ENCODE measurements around the gene LYPLAL1.

LYPLAL1 gene

DNA sequence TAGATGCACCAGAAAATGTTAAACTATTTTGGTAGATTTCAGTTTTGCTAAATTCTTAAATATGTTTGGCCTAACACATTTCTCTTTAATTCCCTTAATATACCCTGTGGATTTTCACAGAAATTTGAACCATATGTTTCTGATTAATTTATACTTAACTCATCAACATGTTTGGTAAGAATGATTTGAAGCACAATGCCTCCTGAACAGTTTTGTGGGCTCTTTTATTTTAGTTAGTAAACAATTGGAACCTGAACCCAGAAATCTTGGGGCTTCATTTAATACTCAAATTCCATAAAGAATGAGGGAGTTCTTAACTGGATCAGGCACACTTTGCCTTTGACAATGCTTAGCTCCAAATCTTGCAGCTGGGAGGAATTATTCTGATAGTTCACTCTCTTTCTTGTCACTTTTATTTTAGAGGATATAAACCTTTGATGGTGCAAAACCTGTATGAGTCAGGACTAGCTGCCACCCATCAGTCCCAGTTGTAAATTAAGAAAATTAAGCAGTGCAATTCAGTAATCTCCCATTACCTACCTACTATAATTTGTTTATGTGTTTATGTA is 24.6 kb upstream of the LYPLAL1 start:
- Histone ChIP-seq H2AFZ (ENCODE audit: low read depth, low read length) (no peak overlapping the region), H3K9ac (ENCODE audit: low read length) (no peak overlapping the region), H2BK120ac (ENCODE audit: low read depth, low read length) (no peak overlapping the region), H2BK15ac (ENCODE audit: low read depth, poor library complexity, severe bottlenecking) (no peak overlapping the region), H4K91ac (ENCODE audit: low read length) (no peak overlapping the region), H3K27ac (ENCODE audit: low read length, poor library complexity, severe bottlenecking) (no peak overlapping the region), H3K4me2 (ENCODE audit: low read length, poor library complexity, severe bottlenecking) (no peak overlapping the region), H3K79me1 (replicated peaks; ENCODE audit: low read length, poor library complexity, severe bottlenecking) (no peaks in the 10 kb centered on the region), H3K9me3 (ENCODE audit: control insufficient read depth, low read length) (no peaks in the 10 kb centered on the region), H2AK5ac (ENCODE audit: low read length, severe bottlenecking) (no peak overlapping the region), H3K23ac (ENCODE audit: low read length in 2 of 2) (no peak overlapping the region), H3K4me3 (ENCODE audit: insufficient read depth in 1 of 2, low read depth in 1 of 2, low read length in 2 of 2) (no peak overlapping the region), H3K4me1 (ENCODE audit: control insufficient read depth, insufficient read depth, low read depth, low read length) (no peaks in the 10 kb centered on the region), H3K4ac (ENCODE audit: low read depth in 1 of 2, low read length in 2 of 2) (no peak overlapping the region), H2BK5ac (ENCODE audit: low read depth, low read length, poor library complexity, severe bottlenecking) (no peak overlapping the region), H3K27me3 (ENCODE audit: control insufficient read depth in 1 of 2, insufficient read depth in 1 of 2, low read length in 2 of 2) (no peaks in the 10 kb centered on the region), H3K18ac (ENCODE audit: low read depth in 1 of 2, low read length in 2 of 2) (no peak overlapping the region), H3K14ac (ENCODE audit: low read length in 2 of 2) (no peak overlapping the region), H3K36me3 (ENCODE audit: control insufficient read depth in 1 of 2, insufficient read depth in 2 of 2, low read depth in 1 of 2, low read length in 2 of 2) (no peaks in the 10 kb centered on the region), H2BK12ac (ENCODE audit: low read length in 2 of 2) (no peak overlapping the region), H4K8ac (ENCODE audit: low read length) (no peak overlapping the region)
- DNase-seq, result no peak

DNA sequence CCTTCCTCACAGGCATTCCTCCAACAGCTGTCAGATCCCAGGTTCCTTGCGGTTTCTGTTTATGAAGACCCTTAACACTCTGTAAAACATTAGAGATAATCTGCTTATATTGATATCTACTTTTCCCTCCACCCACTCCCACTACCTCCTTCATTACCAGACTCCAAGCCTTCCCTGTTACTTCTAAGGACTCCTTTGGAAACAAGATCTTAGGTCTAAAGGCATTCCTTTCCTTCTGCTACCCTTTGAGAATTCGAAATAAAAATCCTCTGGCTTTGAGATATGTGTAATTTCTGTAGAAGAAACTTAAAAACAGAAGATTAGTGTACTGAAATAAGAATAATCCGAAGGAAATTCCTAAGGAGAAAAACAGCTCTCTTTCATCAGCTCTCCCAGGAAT is 23.7 kb upstream of the LYPLAL1 start:
- Histone ChIP-seq H3K4ac (ENCODE audit: low read depth in 1 of 2, low read length in 2 of 2) (no peak overlapping the region), H3K23ac (ENCODE audit: low read length in 2 of 2) (no peak overlapping the region), H3K27me3 (ENCODE audit: control insufficient read depth in 1 of 2, insufficient read depth in 1 of 2, low read length in 2 of 2) (no peaks in the 10 kb centered on the region)

DNA sequence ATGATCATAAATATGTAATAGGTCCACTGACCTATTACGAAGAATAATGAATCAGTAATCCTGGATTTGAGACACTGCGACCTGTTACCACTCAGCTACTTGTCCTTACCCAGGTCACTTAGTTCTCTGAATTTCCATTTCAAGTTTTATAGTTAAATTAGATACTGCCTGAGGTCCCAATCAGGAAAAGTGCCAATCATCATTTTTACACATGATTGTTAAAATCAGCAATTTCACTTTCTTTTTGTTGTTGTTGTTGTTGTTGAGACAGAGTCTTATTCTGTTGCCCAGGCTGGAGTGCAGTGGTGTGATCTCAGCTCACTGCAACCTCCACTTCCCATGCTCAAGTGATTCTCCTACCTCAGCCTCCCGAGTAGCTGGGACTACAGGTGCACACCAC is 22.8 kb upstream of the LYPLAL1 start:
- 98% methylated on average over 2 of the region's 3 CpGs for WGBS

More for the DNA sequence above, 23.7 kb upstream of the LYPLAL1 start:
- Histone ChIP-seq H3K14ac (ENCODE audit: low read length in 2 of 2) (no peak overlapping the region), H3K18ac (ENCODE audit: low read depth in 1 of 2, low read length in 2 of 2) (no peak overlapping the region), H3K4me2 (ENCODE audit: low read length, poor library complexity, severe bottlenecking) (no peak overlapping the region), H2AK5ac (ENCODE audit: low read length, severe bottlenecking) (no peak overlapping the region), H2AFZ (ENCODE audit: low read depth, low read length) (no peak overlapping the region), H2BK5ac (ENCODE audit: low read depth, low read length, poor library complexity, severe bottlenecking) (no peak overlapping the region), H3K27ac (ENCODE audit: low read length, poor library complexity, severe bottlenecking) (no peak overlapping the region), H2BK120ac (ENCODE audit: low read depth, low read length) (no peak overlapping the region), H2BK12ac (ENCODE audit: low read length in 2 of 2) (no peak overlapping the region), H3K9ac (ENCODE audit: low read length) (peak overlapping the region; percentile 13), H3K36me3 (ENCODE audit: control insufficient read depth in 1 of 2, insufficient read depth in 2 of 2, low read depth in 1 of 2, low read length in 2 of 2) (no peaks in the 10 kb centered on the region), H4K8ac (ENCODE audit: low read length) (no peak overlapping the region), H3K9me3 (ENCODE audit: control insufficient read depth, low read length) (no peaks in the 10 kb centered on the region), H3K4me1 (ENCODE audit: control insufficient read depth, insufficient read depth, low read depth, low read length) (no peaks in the 10 kb centered on the region), H2BK15ac (ENCODE audit: low read depth, poor library complexity, severe bottlenecking) (no peak overlapping the region), H3K4me3 (ENCODE audit: insufficient read depth in 1 of 2, low read depth in 1 of 2, low read length in 2 of 2) (no peak overlapping the region), H3K79me1 (replicated peaks; ENCODE audit: low read length, poor library complexity, severe bottlenecking) (no peaks in the 10 kb centered on the region), H4K91ac (ENCODE audit: low read length) (no peak overlapping the region)
- 87% methylated on average over 1 of the region's 3 CpGs for WGBS
- no peak for DNase-seq

DNA sequence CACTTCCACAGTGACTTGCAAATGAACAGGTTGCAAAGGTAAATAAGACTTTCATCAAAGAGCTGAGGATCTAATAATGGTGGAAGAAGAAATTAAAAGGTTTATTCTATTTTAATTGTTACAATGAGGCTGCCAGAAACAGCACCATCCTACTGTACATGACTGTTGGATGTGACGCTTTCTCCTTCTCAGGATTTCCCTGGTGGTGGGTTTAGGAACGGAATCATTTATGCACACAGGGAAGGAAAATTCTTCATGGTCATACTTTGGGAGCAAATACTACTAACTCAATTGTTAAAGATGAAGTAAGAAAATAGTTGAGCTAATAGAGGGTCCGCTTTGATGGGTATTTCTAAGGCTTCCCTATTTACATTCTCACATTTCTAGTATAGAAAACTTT is 22.2 kb upstream of the LYPLAL1 start:
- no peak overlapping the region for H2AFZ ChIP-seq (ENCODE audit: low read depth, low read length)
- H3K4me1 ChIP-seq (ENCODE audit: control insufficient read depth, insufficient read depth, low read depth, low read length), result no peaks in the 10 kb centered on the region
- no peak overlapping the region for H3K18ac ChIP-seq (ENCODE audit: low read depth in 1 of 2, low read length in 2 of 2)
- H3K9me3 ChIP-seq (ENCODE audit: control insufficient read depth, low read length), result no peaks in the 10 kb centered on the region
- H3K36me3 ChIP-seq (ENCODE audit: control insufficient read depth in 1 of 2, insufficient read depth in 2 of 2, low read depth in 1 of 2, low read length in 2 of 2), result no peaks in the 10 kb centered on the region
- no peak overlapping the region for H4K91ac ChIP-seq (ENCODE audit: low read length)
- H2BK15ac ChIP-seq (ENCODE audit: low read depth, poor library complexity, severe bottlenecking), result no peak overlapping the region
- no peak overlapping the region for H3K4me2 ChIP-seq (ENCODE audit: low read length, poor library complexity, severe bottlenecking)
- H3K4ac ChIP-seq (ENCODE audit: low read depth in 1 of 2, low read length in 2 of 2), result no peak overlapping the region
- H2BK120ac ChIP-seq (ENCODE audit: low read depth, low read length), result no peak overlapping the region
- H3K27ac ChIP-seq (ENCODE audit: low read length, poor library complexity, severe bottlenecking), result no peak overlapping the region
- DNase-seq, result no peak
- H3K9ac ChIP-seq (ENCODE audit: low read length), result no peak overlapping the region
- no peak overlapping the region for H3K23ac ChIP-seq (ENCODE audit: low read length in 2 of 2)
- no peak overlapping the region for H3K4me3 ChIP-seq (ENCODE audit: insufficient read depth in 1 of 2, low read depth in 1 of 2, low read length in 2 of 2)
- H2BK12ac ChIP-seq (ENCODE audit: low read length in 2 of 2), result no peak overlapping the region
- no peaks in the 10 kb centered on the region for H3K27me3 ChIP-seq (ENCODE audit: control insufficient read depth in 1 of 2, insufficient read depth in 1 of 2, low read length in 2 of 2)
- no peak overlapping the region for H2BK5ac ChIP-seq (ENCODE audit: low read depth, low read length, poor library complexity, severe bottlenecking)
- no peak overlapping the region for H4K8ac ChIP-seq (ENCODE audit: low read length)
- H3K14ac ChIP-seq (ENCODE audit: low read length in 2 of 2), result no peak overlapping the region
- WGBS, result 100% methylated on average over 2 of the region's 3 CpGs
- H3K79me1 ChIP-seq (replicated peaks; ENCODE audit: low read length, poor library complexity, severe bottlenecking), result no peaks in the 10 kb centered on the region
- no peak overlapping the region for H2AK5ac ChIP-seq (ENCODE audit: low read length, severe bottlenecking)

More for the DNA sequence above, 22.8 kb upstream of the LYPLAL1 start:
- H3K4me1 ChIP-seq (ENCODE audit: control insufficient read depth, insufficient read depth, low read depth, low read length), result no peaks in the 10 kb centered on the region
- no peak overlapping the region for H3K4me2 ChIP-seq (ENCODE audit: low read length, poor library complexity, severe bottlenecking)
- no peak overlapping the region for H3K18ac ChIP-seq (ENCODE audit: low read depth in 1 of 2, low read length in 2 of 2)
- H2BK12ac ChIP-seq (ENCODE audit: low read length in 2 of 2), result no peak overlapping the region
- no peak overlapping the region for H3K4me3 ChIP-seq (ENCODE audit: insufficient read depth in 1 of 2, low read depth in 1 of 2, low read length in 2 of 2)
- H3K23ac ChIP-seq (ENCODE audit: low read length in 2 of 2), result no peak overlapping the region
- H3K27ac ChIP-seq (ENCODE audit: low read length, poor library complexity, severe bottlenecking), result no peak overlapping the region
- H2AFZ ChIP-seq (ENCODE audit: low read depth, low read length), result no peak overlapping the region
- H3K4ac ChIP-seq (ENCODE audit: low read depth in 1 of 2, low read length in 2 of 2), result no peak overlapping the region
- H2AK5ac ChIP-seq (ENCODE audit: low read length, severe bottlenecking), result no peak overlapping the region
- H3K36me3 ChIP-seq (ENCODE audit: control insufficient read depth in 1 of 2, insufficient read depth in 2 of 2, low read depth in 1 of 2, low read length in 2 of 2), result no peaks in the 10 kb centered on the region
- no peak overlapping the region for H2BK5ac ChIP-seq (ENCODE audit: low read depth, low read length, poor library complexity, severe bottlenecking)
- H3K14ac ChIP-seq (ENCODE audit: low read length in 2 of 2), result no peak overlapping the region
- no peak for DNase-seq
- no peak overlapping the region for H4K8ac ChIP-seq (ENCODE audit: low read length)
- H4K91ac ChIP-seq (ENCODE audit: low read length), result no peak overlapping the region
- no peaks in the 10 kb centered on the region for H3K9me3 ChIP-seq (ENCODE audit: control insufficient read depth, low read length)
- no peaks in the 10 kb centered on the region for H3K79me1 ChIP-seq (replicated peaks; ENCODE audit: low read length, poor library complexity, severe bottlenecking)
- H3K27me3 ChIP-seq (ENCODE audit: control insufficient read depth in 1 of 2, insufficient read depth in 1 of 2, low read length in 2 of 2), result no peaks in the 10 kb centered on the region
- H2BK15ac ChIP-seq (ENCODE audit: low read depth, poor library complexity, severe bottlenecking), result no peak overlapping the region
- H3K9ac ChIP-seq (ENCODE audit: low read length), result no peak overlapping the region
- H2BK120ac ChIP-seq (ENCODE audit: low read depth, low read length), result no peak overlapping the region
